HG03575 (cell line): Measurements from ENCODE around the gene IGFBP3.

Experiments
- ATAC-seq: cut with Tn5 transposase; IDR thresholded peaks from one replicate; pipeline ENCODE4 v1.9.1; 2021; ENCODE audit not compliant: unreplicated experiment, insufficient number of reproducible peaks, low FRiP score; ENCODE audit errors: extremely low read depth

The IGFBP3 gene

GRCh38 chr7:45894665-45895062 lies 26.4 kb downstream of the IGFBP3 start:
- no peak for ATAC-seq

- ATAC-seq, result no peak
Measured at GRCh38 chr7:45893996-45894664, 26.9 kb downstream of the IGFBP3 start.

DNA sequence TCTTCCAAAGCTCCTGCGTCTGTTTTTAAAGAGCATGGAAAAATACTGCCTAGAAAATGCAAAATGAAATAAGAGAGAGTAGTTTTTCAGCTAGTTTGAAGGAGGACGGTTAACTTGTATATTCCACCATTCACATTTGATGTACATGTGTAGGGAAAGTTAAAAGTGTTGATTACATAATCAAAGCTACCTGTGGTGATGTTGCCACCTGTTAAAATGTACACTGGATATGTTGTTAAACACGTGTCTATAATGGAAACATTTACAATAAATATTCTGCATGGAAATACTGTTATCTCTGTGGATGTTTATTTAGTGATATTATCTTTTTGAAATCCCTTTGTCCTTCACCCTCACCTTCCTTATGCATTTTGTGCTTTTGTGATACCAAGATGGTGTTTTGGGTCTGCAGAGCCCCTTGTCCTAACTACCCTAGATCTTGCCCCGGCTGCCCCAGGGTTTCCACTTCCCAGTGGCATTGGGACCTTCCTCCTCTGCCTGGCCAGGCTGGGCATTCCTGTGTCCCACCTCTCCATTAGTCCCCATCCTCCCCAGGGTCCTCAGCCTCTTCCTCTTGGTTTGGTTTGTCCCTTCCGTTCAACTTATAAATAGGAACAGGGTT lies 27.6 kb downstream of the IGFBP3 start:
- ATAC-seq, result no peak

GRCh38 chr7:45892407-45893035 lies 28.6 kb downstream of the IGFBP3 start:
- no peak for ATAC-seq

- no peak for ATAC-seq
Measured at GRCh38 chr7:45891462-45892402, 29.3 kb downstream of the IGFBP3 start.

DNA sequence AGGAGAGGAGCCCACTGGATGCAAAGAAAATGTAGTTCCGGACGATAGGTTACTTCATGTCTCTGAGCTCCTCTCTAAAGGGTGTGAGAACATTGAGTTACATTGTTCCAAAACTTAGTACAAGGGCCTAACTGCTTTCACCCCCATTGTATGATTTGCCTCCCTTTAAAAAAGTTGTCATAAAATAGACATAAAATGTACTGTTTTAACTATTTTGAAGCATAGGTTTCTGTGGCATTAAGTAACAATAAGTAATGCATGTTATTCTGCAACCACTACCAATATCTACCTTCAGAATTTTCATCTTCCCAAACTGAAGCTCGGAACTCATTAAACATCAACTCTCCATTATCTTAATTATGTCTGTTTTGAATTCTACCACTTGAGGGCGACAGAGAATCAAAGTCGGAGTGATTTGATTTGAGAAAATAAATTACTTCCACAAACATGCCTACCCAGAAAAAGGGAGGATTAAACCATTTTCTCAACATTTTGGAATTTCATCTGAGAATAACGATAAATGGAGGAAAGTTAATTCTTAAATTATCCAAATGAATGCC lies 30.1 kb downstream of the IGFBP3 start:
- no peak for ATAC-seq

DNA sequence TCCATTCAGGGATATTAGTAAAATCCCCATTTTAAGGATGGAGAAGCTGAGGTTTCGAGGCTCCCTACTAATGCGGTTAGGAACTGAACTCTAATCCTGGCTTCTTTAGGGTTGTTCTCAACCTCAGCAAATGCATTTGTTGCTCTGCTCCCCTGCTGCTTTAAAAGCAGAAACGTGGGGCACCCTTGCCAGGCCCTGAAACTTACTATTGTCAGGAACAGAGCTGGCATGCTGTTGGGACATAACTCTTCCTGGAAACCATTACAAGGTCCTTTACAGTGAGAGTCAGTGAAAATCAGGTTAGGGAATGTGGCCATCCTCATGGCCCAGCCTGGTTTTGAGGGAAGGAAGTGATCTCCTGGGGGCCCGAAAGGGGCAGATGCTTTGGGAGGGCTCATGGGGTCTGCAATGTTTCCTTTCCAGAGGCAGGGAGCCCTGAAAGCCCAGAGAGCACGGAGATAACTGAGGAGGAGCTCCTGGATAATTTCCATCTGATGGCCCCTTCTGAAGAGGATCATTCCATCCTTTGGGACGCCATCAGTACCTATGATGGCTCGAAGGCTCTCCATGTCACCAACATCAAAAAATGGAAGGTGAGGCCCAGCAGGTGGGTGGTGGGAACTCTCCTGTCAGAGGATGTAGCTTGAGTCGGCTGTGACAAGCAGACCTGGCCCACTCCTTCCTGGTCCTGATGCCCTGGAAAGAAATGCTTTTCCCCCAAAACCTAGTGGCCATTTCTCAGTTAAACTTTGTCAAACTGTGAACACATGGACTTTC lies 30.8 kb downstream of the IGFBP3 start:
- ATAC-seq, result no peak

DNA sequence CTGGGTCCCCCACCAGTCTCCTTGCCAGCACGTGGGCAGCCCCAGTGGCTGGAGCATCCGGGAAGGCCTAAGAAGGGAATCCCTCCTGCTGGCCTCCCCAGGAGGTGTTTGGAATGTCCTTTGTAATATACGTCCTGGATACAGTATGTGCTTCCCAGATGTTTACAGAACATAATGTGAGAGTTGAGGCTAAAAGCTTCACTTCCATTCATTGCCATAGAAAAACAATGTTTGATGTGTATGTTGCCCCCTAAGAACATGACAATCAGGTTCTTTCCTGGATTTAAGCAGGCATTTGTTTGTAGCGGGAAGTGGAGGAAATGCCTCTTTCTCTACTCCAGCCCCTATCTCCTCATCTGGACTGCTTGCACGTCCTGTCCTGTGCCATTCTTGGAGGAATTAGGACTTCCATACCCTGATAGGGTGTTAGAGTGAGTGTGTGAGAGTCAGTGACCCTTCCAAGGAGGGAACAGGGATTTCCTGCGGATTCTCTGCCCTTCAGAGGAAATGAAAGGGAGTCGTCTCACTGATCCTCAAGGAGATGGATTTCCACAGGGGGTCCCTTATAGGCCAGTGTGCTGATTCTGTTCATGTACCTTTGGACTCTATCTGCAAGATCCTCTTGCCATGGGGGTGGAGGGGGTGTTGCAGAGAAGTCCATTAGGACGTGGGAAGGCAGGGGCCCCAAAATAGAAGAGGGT lies 31.6 kb downstream of the IGFBP3 start:
- ATAC-seq, result no peak

DNA sequence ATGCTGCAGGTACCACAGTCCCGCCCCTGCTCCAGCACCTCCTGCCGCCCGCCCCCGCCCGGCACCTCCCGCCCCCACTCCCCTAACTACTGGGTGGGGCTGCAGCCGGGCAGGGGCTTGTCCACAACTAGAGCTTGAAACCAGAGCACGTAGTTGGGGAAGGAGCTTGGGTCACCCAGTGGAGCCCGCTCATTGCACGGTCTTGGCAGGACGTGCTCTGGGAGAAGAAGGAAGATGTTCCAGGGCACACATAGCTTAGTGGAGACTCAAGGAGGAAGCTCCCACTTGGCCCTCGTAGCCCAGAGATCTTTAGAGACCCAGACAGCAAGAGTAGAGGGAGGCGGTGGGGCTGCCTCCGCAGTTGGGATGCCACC lies 32.1 kb downstream of the IGFBP3 start:
- no peak for ATAC-seq

GRCh38 chr7:45888185-45888992 lies 32.7 kb downstream of the IGFBP3 start, which contains the start of gene IGFBP1:
Gene IGFBP1 (plus strand): TSS chr7:45888488. CDS start chr7:45888653, 165 bp downstream.
- no peak for ATAC-seq

DNA sequence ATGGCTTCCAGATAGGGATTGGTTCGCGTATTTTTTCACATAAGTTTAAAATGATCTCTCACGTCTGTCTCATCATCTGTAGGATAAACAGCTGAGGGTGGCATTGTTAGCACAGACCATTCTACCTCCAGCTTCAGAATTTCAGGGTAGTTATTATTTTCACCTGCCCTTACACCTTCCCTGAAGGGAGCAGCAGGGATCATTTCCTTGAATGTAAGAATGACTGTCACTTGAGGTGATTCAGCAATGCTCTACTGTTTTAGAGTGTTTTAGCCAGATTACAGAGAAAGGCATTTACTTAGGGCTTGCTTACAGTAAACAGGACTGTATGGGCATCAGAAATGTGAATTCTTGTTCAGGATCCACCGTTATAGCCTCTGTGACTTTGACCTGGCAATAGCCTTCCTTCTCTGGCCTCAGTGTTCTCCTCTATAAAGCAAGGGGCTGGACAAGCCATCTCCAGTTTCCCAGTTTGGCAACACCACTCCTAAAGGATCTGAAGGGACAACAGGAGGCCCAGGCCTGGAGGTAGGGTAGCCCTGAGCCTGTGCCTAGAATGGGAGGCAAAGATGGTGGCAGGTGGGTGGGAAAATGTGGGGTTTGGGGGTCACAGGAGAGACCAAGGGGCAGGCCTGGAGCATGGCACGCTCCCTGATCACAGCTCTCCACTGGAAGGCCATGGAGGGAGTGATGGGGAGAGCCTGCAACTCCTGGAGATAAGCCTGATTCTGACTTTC lies 34.0 kb downstream of the IGFBP3 start:
- ATAC-seq, result no peak

DNA sequence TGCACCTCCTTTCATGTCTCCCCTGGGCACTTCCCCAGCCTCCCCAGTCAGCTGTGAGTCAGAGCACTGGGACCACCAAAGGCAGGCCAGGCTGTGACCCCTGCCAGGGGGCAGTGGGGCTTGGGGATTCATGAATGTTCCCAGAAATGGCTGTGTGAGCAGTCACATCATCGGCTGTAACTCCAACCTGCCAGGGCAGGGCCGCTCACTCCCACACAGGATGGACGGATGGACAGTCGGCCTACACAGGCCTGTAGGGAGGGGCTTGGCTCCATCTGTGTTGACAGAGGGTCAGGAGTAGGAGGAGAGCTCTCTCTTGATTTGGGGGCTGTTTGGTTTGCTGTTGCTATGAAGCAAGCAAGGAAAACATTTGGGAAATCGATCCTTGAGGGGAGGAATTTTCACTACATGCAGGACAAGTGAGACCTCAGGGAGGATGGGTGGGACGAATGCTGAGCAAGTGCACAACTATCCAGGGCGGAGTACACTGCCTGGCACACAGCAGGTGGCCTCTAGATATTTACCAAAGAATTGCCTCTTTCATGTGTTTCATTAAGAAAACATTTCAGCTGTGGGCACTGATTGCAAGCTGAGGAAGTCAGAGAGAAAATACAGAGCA lies 35.7 kb downstream of the IGFBP3 start:
- ATAC-seq, result no peak

- ATAC-seq, result no peak
Measured at GRCh38 chr7:45884136-45884535, 36.9 kb downstream of the IGFBP3 start.

- no peak for ATAC-seq
Measured at GRCh38 chr7:45882465-45882810, 38.6 kb downstream of the IGFBP3 start.

GRCh38 chr7:45881759-45882464 lies 39.2 kb downstream of the IGFBP3 start:
- ATAC-seq, result no peak
